H1 (cell line): Measurements from ENCODE around the gene OIP5. TPM values are rescaled to one million over a fixed set of nuclear protein-coding genes. Genes with fewer than 3 reads are reported as not detected.

Experiments used
- CTCF ChIA-PET: fragments of 300-600 bp; sonication (Branson Sonifier 250); formaldehyde crosslinking; loops from one replicate; lab custom pipeline; 2021; ENCODE audit not compliant: partially characterized antibody; lab: Charles Lee
- POLR2A ChIA-PET: fragments of 300-600 bp; sonication (Branson Sonifier 250); formaldehyde crosslinking; loops from one replicate; lab custom pipeline; 2021; ENCODE audit warnings: inconsistent platforms; ENCODE audit not compliant: partially characterized antibody; lab: Charles Lee
- DNase-seq, 2 experiments: peaks; one replicate each; pipeline versions ENCODE4 v3.0.0 to v3.0.0-alpha.2; 2010 to 2022; ENCODE audit warnings: low spot score in 2 of 2, low read depth in 1 of 2, mixed read lengths in 1 of 2
- FAIRE-seq: peaks from 2 replicates; lab custom pipeline; 2011; peaks lifted over from hg19 to GRCh38; lab: Jason Lieb, UNC
- H2AFZ ChIP-seq: 2 replicates; pipeline ENCODE4 v1.8.1; 2012; ENCODE audit warnings: low read length, inconsistent platforms
- H2AK5ac ChIP-seq: 2 replicates; pipeline ENCODE4 v1.6.1; 2013; ENCODE audit warnings: low read depth, low read length
- H2BK120ac ChIP-seq: replicated peaks from 2 replicates; pipeline ENCODE3; 2013; ENCODE audit warnings: low read depth, low read length, inconsistent platforms
- H2BK12ac ChIP-seq: 2 replicates; pipeline ENCODE4 v1.6.1; 2013; ENCODE audit warnings: low read depth, low read length
- H2BK15ac ChIP-seq: 2 replicates; pipeline ENCODE4 v1.6.1; 2013; ENCODE audit warnings: low read length
- H2BK20ac ChIP-seq: 2 replicates; pipeline ENCODE4 v1.6.1; 2013; ENCODE audit warnings: low read length
- H2BK5ac ChIP-seq: 2 replicates; pipeline ENCODE4 v1.6.1; 2013; ENCODE audit warnings: low read depth, low read length
- H3K14ac ChIP-seq: 2 replicates; pipeline ENCODE4 v1.6.1; 2013; ENCODE audit warnings: inconsistent platforms; ENCODE audit not compliant: insufficient read length
- H3K18ac ChIP-seq: 2 replicates; pipeline ENCODE4 v1.6.1; 2013; ENCODE audit warnings: low read length; ENCODE audit errors: extremely low read depth
- H3K23ac ChIP-seq: 2 replicates; pipeline ENCODE4 v1.6.1; 2013; ENCODE audit warnings: inconsistent platforms; ENCODE audit not compliant: insufficient read length
- H3K23me2 ChIP-seq: 2 replicates; pipeline ENCODE4 v1.6.1; 2013; ENCODE audit warnings: low read depth, low read length
- H3K27ac ChIP-seq: 2 replicates; pipeline ENCODE4 v1.6.1; 2011; ENCODE audit warnings: low read depth, low read length, inconsistent platforms
- H3K27me3 ChIP-seq, 4 experiments: replicated peaks in 1 of 4; 1 replicate in 1 of 4; 2 replicates in 3 of 4; pipeline versions ENCODE4 v1.6.1 to v1.8.1; 2011 to 2013; ENCODE audit warnings: low read length in 3 of 4, mild to moderate bottlenecking in 3 of 4, inconsistent platforms in 2 of 4, mixed read lengths in 2 of 4, moderate library complexity in 1 of 4; ENCODE audit not compliant: control insufficient read depth in 3 of 4, insufficient read depth in 3 of 4; ENCODE audit errors: extremely low read depth in 1 of 4
- H3K36me3 ChIP-seq, 4 experiments: 2 replicates each; pipeline versions ENCODE4 v1.6.1 to v1.8.1; 2011 to 2013; ENCODE audit warnings: mild to moderate bottlenecking in 4 of 4, low read length in 3 of 4, moderate library complexity in 2 of 4, control low read depth in 1 of 4, inconsistent platforms in 1 of 4; ENCODE audit not compliant: insufficient read depth in 4 of 4, control insufficient read depth in 2 of 4
- H3K4ac ChIP-seq: replicated peaks from 2 replicates; pipeline ENCODE3; 2013; ENCODE audit warnings: low read length, low read depth, mixed read lengths, inconsistent platforms; ENCODE audit not compliant: insufficient read length
- H3K4me1 ChIP-seq, 4 experiments: replicated peaks in 1 of 4; 1 replicate in 1 of 4; 2 replicates in 3 of 4; pipeline versions ENCODE4 v1.6.1 to v1.8.1; 2011 to 2013; ENCODE audit warnings: low read length in 3 of 4, inconsistent platforms in 2 of 4, mixed read lengths in 1 of 4; ENCODE audit not compliant: insufficient read depth in 4 of 4, control insufficient read depth in 3 of 4
- H3K4me2 ChIP-seq, 2 experiments: 2 replicates each; pipeline versions ENCODE4 v1.6.1 to v1.8.1; 2011 to 2013; ENCODE audit warnings: low read depth in 2 of 2, low read length in 2 of 2, control low read depth in 1 of 2, inconsistent platforms in 1 of 2, mild to moderate bottlenecking in 1 of 2; ENCODE audit not compliant: insufficient read depth in 1 of 2
- H3K4me3 ChIP-seq, 4 experiments: fragments of 200-600, 300-600 bp in 1 of 4; sonication (generic), shearing (Covaris generic), sonication (Bioruptor Twin) in 1 of 4; 2 replicates each; pipeline versions ENCODE4 v1.5.1 to v1.8.1; 2011 to 2016; ENCODE audit warnings: low read length in 4 of 4, low read depth in 3 of 4, control low read depth in 2 of 4, inconsistent platforms in 2 of 4, mild to moderate bottlenecking in 2 of 4, mixed read lengths in 1 of 4, moderate library complexity in 1 of 4; ENCODE audit not compliant: insufficient read depth in 2 of 4; ENCODE audit errors: extremely low read depth in 1 of 4
- H3K56ac ChIP-seq: replicated peaks from 2 replicates; pipeline ENCODE3; 2013; ENCODE audit warnings: low read depth, mild to moderate bottlenecking, mixed read lengths, low read length, inconsistent platforms; ENCODE audit not compliant: insufficient read length
- H3K79me1 ChIP-seq: 2 replicates; pipeline ENCODE4 v1.6.1; 2013; ENCODE audit warnings: low read depth, low read length, control low read depth
- H3K79me2 ChIP-seq, 2 experiments: 2 replicates each; pipeline versions ENCODE4 v1.6.1 to v1.8.1; 2012 to 2013; ENCODE audit warnings: low read length in 2 of 2, mild to moderate bottlenecking in 2 of 2, inconsistent platforms in 1 of 2; ENCODE audit not compliant: insufficient read depth in 2 of 2, control insufficient read depth in 1 of 2
- H3K9ac ChIP-seq, 4 experiments: replicated peaks in 1 of 4; 1 replicate in 1 of 4; 2 replicates in 3 of 4; pipeline versions ENCODE4 v1.6.1 to v1.8.1; 2011 to 2013; ENCODE audit warnings: low read depth in 3 of 4, low read length in 3 of 4, control low read depth in 2 of 4, mild to moderate bottlenecking in 2 of 4, moderate library complexity in 2 of 4, inconsistent platforms in 1 of 4; ENCODE audit errors: extremely low read depth in 1 of 4
- H3K9me3 ChIP-seq, 2 experiments: 2 replicates each; pipeline versions ENCODE4 v1.6.1 to v1.8.1; 2012 to 2013; ENCODE audit warnings: mild to moderate bottlenecking in 2 of 2, moderate library complexity in 2 of 2, control low read depth in 1 of 2, inconsistent platforms in 1 of 2, low read depth in 1 of 2, low read length in 1 of 2, mixed read lengths in 1 of 2; ENCODE audit not compliant: insufficient read depth in 2 of 2
- H4K20me1 ChIP-seq, 2 experiments: replicated peaks in 1 of 2; 2 replicates each; pipeline versions ENCODE3 to v1.8.1; 2011 to 2013; ENCODE audit warnings: inconsistent platforms in 2 of 2, low read length in 2 of 2, mild to moderate bottlenecking in 1 of 2; ENCODE audit not compliant: insufficient read depth in 2 of 2, control insufficient read depth in 1 of 2
- H4K5ac ChIP-seq: 2 replicates; pipeline ENCODE4 v1.6.1; 2013; ENCODE audit warnings: low read length, low read depth, mixed read lengths, inconsistent platforms; ENCODE audit not compliant: insufficient read length
- H4K8ac ChIP-seq: 2 replicates; pipeline ENCODE4 v1.8.0; 2013; ENCODE audit warnings: mild to moderate bottlenecking, moderate library complexity, low read length, inconsistent platforms; ENCODE audit not compliant: insufficient read depth; ENCODE audit errors: extremely low read depth
- H4K91ac ChIP-seq: replicated peaks from 2 replicates; pipeline ENCODE3; 2013; ENCODE audit warnings: low read length, mixed read lengths, inconsistent platforms; ENCODE audit not compliant: insufficient read length
- CHD2 ChIP-seq: IDR thresholded peaks from 2 replicates; pipeline ENCODE4 v1.6.1; 2012; ENCODE audit warnings: low read length, improper control_type of control experiment
- POLR2A ChIP-seq, 2 experiments: IDR thresholded peaks; 1 replicate in 1 of 2; 2 replicates in 1 of 2; pipeline ENCODE4 v1.6.1; 2011; ENCODE audit warnings: low read depth in 2 of 2, low read length in 2 of 2, mild to moderate bottlenecking in 2 of 2; ENCODE audit errors: control extremely low read depth in 1 of 2
- WGBS, 2 experiments: shearing (Covaris generic) in 1 of 2; methylation state at CpG; one replicate each; pipeline versions ENCODE4 v1.1.6 to v1.1.7; 2013 to 2015; ENCODE audit warnings: low lambda C conversion rate in 2 of 2, mixed read lengths in 2 of 2, inconsistent platforms in 1 of 2, low coverage in 1 of 2, missing lambda C conversion rate in 1 of 2; ENCODE audit not compliant: insufficient replicate concordance in 2 of 2, insufficient coverage in 1 of 2, insufficient read length in 1 of 2; ENCODE audit errors: extremely low coverage in 1 of 2, missing lambda C conversion rate in 1 of 2; 5-methylcytosine and 5-hydroxymethylcytosine counted together
- polyA plus RNA-seq, 7 experiments: library from polyadenylated mRNA; depleted of rRNA in 3 of 7; stranded (reverse) in 5 of 7; unstranded in 2 of 7; fragments of >200 nt in 5 of 7; fragments of 200-250 nt in 2 of 7; gene quantifications; 1 replicate in 5 of 7; 2 replicates in 1 of 7; 4 replicates in 1 of 7; pipeline versions ENCODE4 v1.2.1 to v1.2.3, GENCODE V29; 2011 to 2013; ENCODE audit warnings: missing spikeins in 2 of 7, mixed read lengths in 2 of 7
- total RNA-seq: library from RNA; stranded (reverse); fragmentation: NEBNext Ultra II Directional; extraction: Animal tissue kit (Norgen Biotek cat#: 25700); gene quantifications from 2 replicates; pipeline ENCODE4 v1.2.1, GENCODE V29; 2021

Gene OIP5
- total and polyA plus RNA-seq, 2 of the 8 experiments (the other 6 are each of a cell fraction or from before 2014, with no cell fraction given): 34.8 to 44.5 TPM

DNA sequence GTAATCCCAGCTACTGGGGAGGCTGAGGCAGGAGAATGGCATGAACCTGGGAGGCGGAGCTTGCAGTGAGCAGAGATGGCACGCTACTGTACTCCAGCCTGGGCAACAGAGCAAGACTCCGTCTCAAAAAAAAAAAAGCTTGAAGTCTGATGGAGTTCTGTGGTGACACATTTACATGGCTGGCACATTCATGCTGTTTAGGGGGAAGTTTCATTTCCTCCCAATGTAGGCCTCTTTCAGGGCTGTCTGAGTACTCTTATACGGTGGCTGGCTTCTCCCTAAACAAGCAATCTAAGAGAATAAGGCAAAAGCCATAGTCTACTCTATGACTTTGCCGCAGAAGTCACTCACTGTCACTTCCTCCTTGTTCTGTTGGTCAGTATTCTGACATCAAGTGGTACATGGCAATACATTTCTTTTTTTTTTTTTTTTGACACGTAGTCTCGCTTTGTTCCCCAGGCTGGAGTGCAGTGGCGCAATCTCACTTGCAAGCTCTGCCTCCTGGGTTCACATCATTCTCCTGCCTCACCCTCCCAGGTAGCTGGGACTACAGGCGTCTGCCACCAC lies 41.2 kb downstream of the OIP5 start:
- no peak overlapping the region for H3K4me2 ChIP-seq
- no peak overlapping the region for H4K91ac ChIP-seq
- no peak overlapping the region for H3K18ac ChIP-seq
- ChIA-PET POLR2A (interaction anchor here (0.6 to 4.0 kb wide), 7 partner anchors 7 to 42 kb away, joined by 3 to 18 read pairs (median 5); partner anchors contain the start of genes NUSAP1 and OIP5), CTCF (interaction anchor here (0.7 to 0.9 kb wide), 2 partner anchors 10 to 385 kb away, joined by 3 read pairs; no protein-coding TSS in a partner anchor)
- H2BK120ac ChIP-seq: no peak overlapping the region
- H2AK5ac ChIP-seq: no peak overlapping the region
- H3K27me3 ChIP-seq: no peaks in the 10 kb centered on the region
- no peak overlapping the region for H4K5ac ChIP-seq
- H2BK12ac ChIP-seq: no peak overlapping the region
- H2AFZ ChIP-seq: no peak overlapping the region
- no peak overlapping the region for H3K4me3 ChIP-seq
- peaks cover 5 to 7% of the 10 kb centered on the region in 2 experiments for H4K20me1 ChIP-seq
- WGBS, 2 experiments: 93% methylated on average over 9 of the region's 9 CpGs; no CpG with 5 or more reads in 1 of the 2 experiments
- H4K8ac ChIP-seq: no peak overlapping the region
- H3K9me3 ChIP-seq: no peaks in the 10 kb centered on the region
- H3K27ac ChIP-seq: no peak overlapping the region
- DNase-seq (no peak), FAIRE-seq (no peak)
- peaks cover 0 to 47% of the 10 kb centered on the region in 2 experiments; a peak in 3 of 4 replicates for H3K79me2 ChIP-seq
- peaks cover 3% of the 10 kb centered on the region; the same call in 1 of the 2 replicates for H3K79me1 ChIP-seq
- no peak overlapping the region for H2BK20ac ChIP-seq
- H3K36me3 ChIP-seq: peaks cover 14 to 65% (median 41%) of the 10 kb centered on the region in 4 experiments
- no peaks in the 10 kb centered on the region for H3K23me2 ChIP-seq
- no peak for TF ChIP-seq CHD2
- TF ChIP-seq POLR2A (IDR thresholded peaks at IDR 0.05; ENCODE audit: control extremely low read depth in 1 of 2, low read depth in 2 of 2, low read length in 2 of 2): peak in 1 of 2 experiments; percentile 11; a peak in 1 of 3 replicates
- H2BK5ac ChIP-seq: no peak overlapping the region
- H3K4me1 ChIP-seq: no peaks in the 10 kb centered on the region
- H2BK15ac ChIP-seq: no peak overlapping the region
- H3K9ac ChIP-seq: no peak overlapping the region
- no peak overlapping the region for H3K23ac ChIP-seq
- no peak overlapping the region for H3K14ac ChIP-seq
- no peak overlapping the region for H3K56ac ChIP-seq
- no peak overlapping the region for H3K4ac ChIP-seq
